Cerebellar cortex (tissue), 1 donor: ENCODE measurements around the gene PDLIM1.

Source experiments
- DNase-seq: peaks from one replicate; pipeline ENCODE4 v3.0.0-alpha.2; 2015; ENCODE audit warnings: low spot score

PDLIM1 gene

GRCh38 chr10:95290461-95291364, at the start of gene PDLIM1:
Gene PDLIM1, minus strand, starts transcription at chr10:95291003. Its CDS starts 88 bp downstream, at chr10:95290915.
- DNase-seq: no peak

GRCh38 chr10:95339863-95340262, 49.1 kb upstream of the PDLIM1 start:
- no peak for DNase-seq

- DNase-seq: no peak
These were observed 46.8 kb upstream of the PDLIM1 start for GRCh38 chr10:95337423-95338160.

GRCh38 chr10:95336702-95337101, 45.9 kb upstream of the PDLIM1 start:
- DNase-seq: no peak

- DNase-seq: no peak
These were observed 45.3 kb upstream of the PDLIM1 start for GRCh38 chr10:95335933-95336699.

- peak; percentile 50 for DNase-seq
These were observed 44.0 kb upstream of the PDLIM1 start for GRCh38 chr10:95334805-95335144.

GRCh38 chr10:95333997-95334804, 43.4 kb upstream of the PDLIM1 start:
- no peak for DNase-seq

GRCh38 chr10:95332666-95333249, 42.0 kb upstream of the PDLIM1 start:
- no peak for DNase-seq

GRCh38 chr10:95331596-95332130, 40.9 kb upstream of the PDLIM1 start:
- no peak for DNase-seq

- DNase-seq: no peak
These were observed 40.2 kb upstream of the PDLIM1 start for GRCh38 chr10:95330966-95331453.

- no peak for DNase-seq
These were observed 38.5 kb upstream of the PDLIM1 start for GRCh38 chr10:95329296-95329695.

- DNase-seq: no peak
These were observed 37.2 kb upstream of the PDLIM1 start for GRCh38 chr10:95328013-95328412.

GRCh38 chr10:95327367-95327766, 36.6 kb upstream of the PDLIM1 start:
- DNase-seq: no peak

GRCh38 chr10:95326396-95326795, 35.6 kb upstream of the PDLIM1 start:
- no peak for DNase-seq

- no peak for DNase-seq
These were observed 35.1 kb upstream of the PDLIM1 start for GRCh38 chr10:95325863-95326262.

- DNase-seq: no peak
These were observed 33.8 kb upstream of the PDLIM1 start for GRCh38 chr10:95324436-95325268.

- DNase-seq: no peak
These were observed 30.9 kb upstream of the PDLIM1 start for GRCh38 chr10:95321554-95322301.

- DNase-seq: no peak
These were observed 28.4 kb upstream of the PDLIM1 start for GRCh38 chr10:95319239-95319638.

- no peak for DNase-seq
These were observed 24.7 kb upstream of the PDLIM1 start for GRCh38 chr10:95315509-95315908.
